DND-41 (cell line): ENCODE results near the gene PTPRN.
"Not testable (repeated sequence)": the region's sequence is repeated elsewhere in the genome, so short reads cannot be mapped to it uniquely, and the experiment has no call there.

Source experiments
- ATAC-seq: fragments of 200-7000 bp; cut with Tn5 transposase; 3 replicates; pipeline ENCODE4 v1.9.1; 2021; ENCODE audit warnings: low read depth; ENCODE audit not compliant: insufficient read depth
- DNase-seq: peaks from one replicate; pipeline ENCODE4 v3.0.0-alpha.2; 2020
- H2AFZ ChIP-seq: 2 replicates; pipeline ENCODE4 v1.6.0; 2012; ENCODE audit warnings: low read depth, low read length
- H3K27ac ChIP-seq: 2 replicates; pipeline ENCODE4 v1.5.1; 2012; ENCODE audit warnings: low read length, inconsistent platforms
- H3K27me3 ChIP-seq: fragments of 200-600 bp; sonication (generic); 2 replicates; pipeline ENCODE4 v1.6.0; 2012; ENCODE audit warnings: low read length, mild to moderate bottlenecking, inconsistent platforms; ENCODE audit not compliant: insufficient read depth, poor library complexity
- H3K36me3 ChIP-seq: 2 replicates; pipeline ENCODE4 v1.5.1; 2012; ENCODE audit warnings: low read length, inconsistent platforms; ENCODE audit not compliant: insufficient read depth
- H3K4me1 ChIP-seq: 2 replicates; pipeline ENCODE4 v1.5.1; 2012; ENCODE audit warnings: mild to moderate bottlenecking, low read length; ENCODE audit not compliant: insufficient read depth
- H3K4me2 ChIP-seq: 2 replicates; pipeline ENCODE4 v1.6.0; 2012; ENCODE audit warnings: mild to moderate bottlenecking, moderate library complexity, low read length, inconsistent platforms; ENCODE audit not compliant: insufficient read depth
- H3K4me3 ChIP-seq, 2 experiments: fragments of 200-600 bp in 1 of 2; shearing (Covaris generic) in 1 of 2; 2 replicates each; pipeline ENCODE4 v1.5.1; 2012 to 2016; ENCODE audit warnings: inconsistent platforms in 2 of 2, low read length in 2 of 2, mild to moderate bottlenecking in 2 of 2, low read depth in 1 of 2, moderate library complexity in 1 of 2
- H3K79me2 ChIP-seq: 2 replicates; pipeline ENCODE4 v1.6.0; 2012; ENCODE audit warnings: low read length, inconsistent platforms; ENCODE audit not compliant: insufficient read depth
- H3K9ac ChIP-seq: 2 replicates; pipeline ENCODE4 v1.6.0; 2012; ENCODE audit warnings: low read depth, mild to moderate bottlenecking, inconsistent platforms, low read length, moderate library complexity
- H3K9me3 ChIP-seq: 2 replicates; pipeline ENCODE4 v1.5.1; 2012; ENCODE audit warnings: low read length, moderate library complexity, mild to moderate bottlenecking, inconsistent platforms; ENCODE audit not compliant: insufficient read depth, severe bottlenecking
- H4K20me1 ChIP-seq: 2 replicates; pipeline ENCODE4 v1.6.0; 2012; ENCODE audit warnings: low read length; ENCODE audit not compliant: insufficient read depth
- CTCF ChIP-seq: IDR thresholded peaks from 2 replicates; pipeline ENCODE4 v1.5.1; 2012; ENCODE audit warnings: borderline replicate concordance, low read length, moderate library complexity, mild to moderate bottlenecking; ENCODE audit not compliant: poor library complexity, severe bottlenecking; ENCODE audit errors: extremely low read depth
- EZH2 ChIP-seq: IDR thresholded peaks from 3 replicates; pipeline ENCODE4 v1.6.1; 2012; ENCODE audit warnings: borderline replicate concordance, low read depth, mild to moderate bottlenecking, moderate library complexity, low read length, inconsistent platforms; ENCODE audit not compliant: severe bottlenecking

PTPRN gene

GRCh38 chr2:219314804-219315468 is 5.7 kb upstream of the PTPRN start:
- Histone ChIP-seq H3K4me3 (no peak overlapping the region), H3K27me3 (no peaks in the 10 kb centered on the region), H3K4me1 (peaks cover 26% of the 10 kb centered on the region), H4K20me1 (no peaks in the 10 kb centered on the region), H3K9me3 (no peaks in the 10 kb centered on the region), H3K4me2 (peak overlapping the region; percentile 53; the same call in 1 of the 2 replicates), H3K27ac (peak overlapping the region; percentile 72), H3K79me2 (no peaks in the 10 kb centered on the region), H2AFZ (no peak overlapping the region), H3K36me3 (no peaks in the 10 kb centered on the region), H3K9ac (no peak overlapping the region)
- ATAC-seq (no peak), DNase-seq (no peak)
- TF ChIP-seq EZH2 (no peak), CTCF (no peak)

GRCh38 chr2:219312683-219313263 is 3.6 kb upstream of the PTPRN start:
- Histone ChIP-seq H3K4me3 (peak overlapping the region in 1 of 2 experiments; percentile 53; a peak in 2 of 4 replicates), H3K4me2 (peak overlapping the region; percentile 53; the same call in 1 of the 2 replicates)

GRCh38 chr2:219308142-219309101 is 779 bp downstream of the PTPRN start:
- Histone ChIP-seq H3K79me2 (no peaks in the 10 kb centered on the region), H2AFZ (no peak overlapping the region), H3K27me3 (peaks cover 7% of the 10 kb centered on the region), H3K4me1 (peaks cover 6% of the 10 kb centered on the region), H3K36me3 (no peaks in the 10 kb centered on the region), H3K4me2 (no peak overlapping the region), H3K4me3 (no peak overlapping the region), H3K27ac (no peak overlapping the region), H3K9ac (no peak overlapping the region), H4K20me1 (peaks cover 8% of the 10 kb centered on the region), H3K9me3 (no peaks in the 10 kb centered on the region)
- DNase-seq (peak; percentile 83), ATAC-seq (peak; percentile 100)
- TF ChIP-seq CTCF (peak; percentile 17), EZH2 (no peak)

More at GRCh38 chr2:219312683-219313263, 3.6 kb upstream of the PTPRN start:
- H4K20me1 ChIP-seq, H2AFZ ChIP-seq, H3K36me3 ChIP-seq, DNase-seq, H3K9ac ChIP-seq, ATAC-seq, H3K79me2 ChIP-seq, H3K27me3 ChIP-seq, H3K9me3 ChIP-seq: not testable (repeated sequence)
- Histone ChIP-seq H3K27ac (peak overlapping the region; percentile 72), H3K4me1 (peaks cover 26% of the 10 kb centered on the region)
